B cell (primary cell): ENCODE measurements around the gene APP.

ENCODE experiments used
- CTCF ChIP-seq: fragments of 200-600 bp; IDR thresholded peaks from one replicate; pipeline ENCODE4 v1.8.0; 2022; ENCODE audit warnings: antibody characterized with exemption, mild to moderate bottlenecking
- EZH2 ChIP-seq: IDR thresholded peaks from 2 replicates; pipeline ENCODE4 v1.6.1; 2012; ENCODE audit warnings: borderline replicate concordance, low read depth, mild to moderate bottlenecking, moderate library complexity, low read length; ENCODE audit not compliant: insufficient read depth, poor library complexity, severe bottlenecking

GRCh38 chr21:25910809-25911208, 259.8 kb downstream of the APP start:
- TF ChIP-seq EZH2 = no peak
- no peak for TF ChIP-seq CTCF
